ENCODE measurements around the gene TMEM92. TPM values are rescaled to one million over a fixed set of nuclear protein-coding genes. Genes with fewer than 3 reads are reported as not detected.

The TMEM92 gene
- total RNA-seq (2022; extraction: Qiagen RNA extraction), result 14.9 to 17.9 TPM (median 16.1 TPM) in 5 replicates

DNA sequence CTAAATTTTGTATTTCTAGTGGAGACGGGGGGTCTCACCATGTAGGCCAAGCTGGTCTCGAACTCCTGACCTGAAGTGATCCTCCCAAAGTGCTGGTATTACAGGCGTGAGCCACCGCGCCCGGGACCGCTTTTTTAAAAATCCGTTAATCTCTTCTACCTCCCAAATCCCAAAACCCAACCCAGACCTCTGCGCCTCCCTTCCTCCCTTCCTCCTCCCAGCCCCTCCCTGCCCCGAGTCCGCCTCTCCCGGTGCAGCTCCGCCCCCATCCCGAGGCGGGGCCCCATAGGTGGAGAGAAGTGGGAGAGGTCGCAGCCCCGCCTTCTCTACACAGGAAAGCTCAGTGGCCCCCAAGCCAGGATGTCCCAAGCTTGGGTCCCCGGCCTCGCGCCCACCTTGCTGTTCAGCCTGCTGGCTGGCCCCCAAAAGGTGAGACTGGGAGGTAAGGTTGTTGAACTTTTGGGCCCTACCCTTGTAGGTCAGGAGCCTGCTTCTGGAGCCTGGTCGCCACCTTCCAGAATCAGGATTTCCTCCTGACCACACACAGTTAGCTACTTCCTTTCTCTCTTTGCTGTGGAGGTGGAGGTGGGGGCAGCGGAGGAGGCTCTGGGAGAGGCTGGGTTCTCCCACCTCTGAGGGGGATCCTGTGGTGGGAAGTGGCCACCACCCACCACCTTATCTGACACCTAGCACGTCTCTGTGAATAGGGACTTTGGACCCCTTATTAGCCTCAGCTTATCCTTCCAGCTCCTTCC is at the start of gene TMEM92:
TMEM92 (plus strand) TSS at position 325 of the 755 bp plus-strand sequence; CDS start at position 361, 36 bp downstream.

Other genes with a start within 250 kb of the TMEM92 start
- 312 to 429 TPM (median 406 TPM) in 5 replicates for gene ITGA3, start 218.4 kb upstream of the TMEM92 start, total RNA-seq (2022; extraction: Qiagen RNA extraction)
- 11.5 to 21.5 TPM (median 20.4 TPM) in 5 replicates for gene PDK2, start 179.1 kb upstream of the TMEM92 start, total RNA-seq (2022; extraction: Qiagen RNA extraction)
- 0.36 to 0.65 TPM (median 0.48 TPM) in 5 replicates for gene SAMD14, start 144.3 kb upstream of the TMEM92 start, total RNA-seq (2022; extraction: Qiagen RNA extraction)
- 36.3 to 58.1 TPM (median 55.9 TPM) in 5 replicates for gene PPP1R9B, start 123.8 kb upstream of the TMEM92 start, total RNA-seq (2022; extraction: Qiagen RNA extraction)
- 0.54 to 2.3 TPM (median 1.2 TPM) in 5 replicates for gene SGCA, start 108.5 kb upstream of the TMEM92 start, total RNA-seq (2022; extraction: Qiagen RNA extraction)
- 5.8 to 11.3 TPM (median 9.0 TPM) in 5 replicates for gene COL1A1, start 72.8 kb upstream of the TMEM92 start, total RNA-seq (2022; extraction: Qiagen RNA extraction)
- gene XYLT2, start 71.7 kb downstream of the TMEM92 start, total RNA-seq (2022; extraction: Qiagen RNA extraction), result 15.9 to 25.4 TPM (median 23.4 TPM) in 5 replicates
- gene MRPL27, start 98.7 kb downstream of the TMEM92 start, total RNA-seq (2022; extraction: Qiagen RNA extraction), result 118 to 156 TPM (median 127 TPM) in 5 replicates
- 13.3 to 14.6 TPM (median 14.3 TPM) in 5 replicates for gene EME1, start 98.8 kb downstream of the TMEM92 start, total RNA-seq (2022; extraction: Qiagen RNA extraction)
- gene LRRC59, start 123.1 kb downstream of the TMEM92 start, total RNA-seq (2022; extraction: Qiagen RNA extraction), result 240 to 258 TPM (median 249 TPM) in 5 replicates
- 11.7 to 17.2 TPM (median 12.4 TPM) in 5 replicates for gene ACSF2, start 151.8 kb downstream of the TMEM92 start, total RNA-seq (2022; extraction: Qiagen RNA extraction)
- not detected in 5 replicates for gene CHAD, start 194.4 kb downstream of the TMEM92 start, total RNA-seq (2022; extraction: Qiagen RNA extraction)
- gene RSAD1, start 204.4 kb downstream of the TMEM92 start, total RNA-seq (2022; extraction: Qiagen RNA extraction), result 22.7 to 31.6 TPM (median 31.1 TPM) in 5 replicates
- gene MYCBPAP, start 234.0 kb downstream of the TMEM92 start, total RNA-seq (2022; extraction: Qiagen RNA extraction), result 0.38 to 0.61 TPM (median 0.54 TPM) in 5 replicates

All from A549 treated with dexamethasone at 1 μM for 4 hours (cell line).